ENCODE results near the gene GLRX3.

GRCh38 chr10:130159192-130159794, 23.1 kb downstream of the GLRX3 start:
- no peak for TF ChIP-seq CTCF (IDR thresholded peaks at IDR 0.05; ENCODE audit: poor library complexity, severe bottlenecking)
- TF ChIP-seq POLR2AphosphoS5 (IDR thresholded peaks at IDR 0.05): no peak
- TF ChIP-seq EP300 (conservative IDR thresholded peaks at IDR 0.05; ENCODE audit: poor library complexity, severe bottlenecking): no peak
- TF ChIP-seq EZH2 (IDR thresholded peaks at IDR 0.05; ENCODE audit: borderline replicate concordance, insufficient read depth, low read length, poor library complexity, severe bottlenecking): no peak
- TF ChIP-seq RAD21 (conservative IDR thresholded peaks at IDR 0.05): no peak

All from neural cell (in vitro differentiated cells).